Peyer's patch (tissue), 4 donors: Measurements from ENCODE around the gene MGRN1.

Experiments used
- CTCF ChIP-seq, 6 experiments: fragments of 450-650 bp in 4 of 6; fragments of 200-600 bp in 2 of 6; sonication (generic) in 1 of 6; IDR thresholded peaks; one replicate each; pipeline ENCODE4 v1.5.1; 2017 to 2019; ENCODE audit warnings: antibody characterized with exemption in 6 of 6, mild to moderate bottlenecking in 3 of 6, moderate library complexity in 1 of 6
- POLR2A ChIP-seq, 2 donors: fragments of 450-650 bp; IDR thresholded peaks; one replicate each; pipeline ENCODE4 v1.5.1; 2017; ENCODE audit warnings: antibody characterized with exemption in 2 of 2, mild to moderate bottlenecking in 2 of 2, moderate library complexity in 2 of 2

GRCh38 chr16:4729876-4730275, 105.2 kb downstream of the MGRN1 start:
- TF ChIP-seq CTCF (IDR thresholded peaks at IDR 0.05) (no peak), POLR2A (IDR thresholded peaks at IDR 0.05) (no peak)
